GM15510 (cell line): Measurements from ENCODE around the gene CYB5RL.

ENCODE experiments used
- POLR2A ChIP-seq: IDR thresholded peaks from 3 replicates; pipeline ENCODE4 v1.6.1; 2011; ENCODE audit warnings: borderline replicate concordance; ENCODE audit not compliant: insufficient read length; ENCODE audit errors: extremely low read depth

Gene CYB5RL

GRCh38 chr1:54199765-54200518, at the start of gene CYB5RL, which contains the start of gene MRPL37:
Gene CYB5RL (minus strand): TSS chr1:54200030. CDS start chr1:54195616, 4,414 bp downstream.
Gene MRPL37 (plus strand): TSS chr1:54200167. CDS start chr1:54200244, 77 bp downstream.
- peak; percentile 82 for TF ChIP-seq POLR2A

DNA sequence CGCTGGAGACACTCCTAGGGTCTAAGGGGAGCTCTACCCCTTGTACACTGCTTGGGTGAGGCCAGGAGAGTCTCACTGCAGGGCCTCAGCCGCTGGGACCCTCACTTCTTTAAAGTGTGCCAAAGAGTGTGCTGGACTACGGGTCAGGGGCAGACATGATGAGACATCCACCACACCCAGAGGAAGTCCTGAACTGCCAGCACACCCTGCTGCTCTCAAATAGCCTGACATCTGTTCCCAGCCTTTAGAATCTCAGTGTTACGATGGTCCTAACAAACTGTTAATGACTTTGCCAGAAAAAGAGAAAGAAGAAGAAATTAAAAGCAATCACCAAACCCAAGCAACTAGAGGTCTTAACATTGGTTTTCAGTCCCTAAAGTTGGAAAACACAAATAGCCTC, 49.1 kb upstream of the CYB5RL start:
- TF ChIP-seq POLR2A = no peak

GRCh38 chr1:54247863-54248515, 48.2 kb upstream of the CYB5RL start:
- no peak for TF ChIP-seq POLR2A

- no peak for TF ChIP-seq POLR2A
These were observed 46.4 kb upstream of the CYB5RL start for GRCh38 chr1:54246116-54246721.

DNA sequence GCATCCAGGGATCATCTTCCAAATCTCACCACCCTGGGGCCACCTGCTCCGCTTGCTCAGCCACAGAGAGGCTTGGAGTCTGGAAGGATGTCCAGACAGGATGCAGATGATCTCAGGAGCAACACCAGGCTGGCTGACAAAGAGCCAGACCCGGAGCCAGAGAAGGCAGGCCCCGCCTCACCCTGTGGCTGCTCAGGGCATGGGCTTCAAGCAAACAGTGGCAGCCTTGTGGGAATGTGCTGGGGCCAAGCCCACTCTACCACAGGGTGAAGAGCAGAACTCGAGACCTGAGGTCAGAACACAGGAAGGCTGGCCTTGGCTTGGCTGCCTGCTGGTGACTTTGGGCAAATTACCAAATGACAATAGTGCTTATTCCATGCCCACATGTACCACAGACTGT, 45.7 kb upstream of the CYB5RL start:
- no peak for TF ChIP-seq POLR2A

DNA sequence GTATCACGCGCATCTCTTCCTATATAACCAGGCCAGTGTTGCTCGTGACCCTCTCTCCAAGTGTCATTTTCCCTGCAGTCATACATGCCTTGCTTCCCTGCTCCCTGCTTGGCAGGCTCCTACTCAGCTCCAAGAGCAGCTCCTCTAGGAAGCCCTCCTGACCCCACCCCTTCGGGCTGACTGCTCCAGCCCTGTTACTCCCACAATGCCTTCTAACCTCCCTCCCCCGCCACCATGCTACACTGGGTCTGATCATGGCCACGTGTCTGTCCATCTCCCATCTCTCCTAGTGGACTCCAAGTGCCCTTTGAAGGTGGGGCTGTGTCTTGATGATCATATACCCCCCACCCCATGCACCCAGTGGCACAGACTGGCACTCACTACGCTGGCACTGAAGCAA, 44.8 kb upstream of the CYB5RL start:
- no peak for TF ChIP-seq POLR2A

DNA sequence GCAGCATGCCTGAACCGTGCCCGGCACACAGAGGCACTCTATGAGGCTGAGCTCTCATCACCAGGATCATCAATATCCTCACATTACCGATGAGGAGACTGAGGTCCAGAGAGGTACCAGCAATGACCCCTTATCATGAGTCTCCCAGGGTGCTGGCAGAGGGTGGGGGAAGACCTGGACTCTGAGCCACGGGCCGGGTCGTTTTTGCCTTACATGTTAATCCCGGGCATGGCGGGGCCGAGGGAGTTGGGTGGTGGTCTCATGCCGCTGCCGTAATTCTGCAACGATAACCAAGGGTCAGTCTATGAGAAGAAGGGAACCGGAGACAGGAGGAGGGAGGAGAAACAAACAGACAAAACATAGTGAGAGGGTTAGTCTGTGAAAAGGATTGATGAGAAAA, 43.2 kb upstream of the CYB5RL start:
- no peak for TF ChIP-seq POLR2A

DNA sequence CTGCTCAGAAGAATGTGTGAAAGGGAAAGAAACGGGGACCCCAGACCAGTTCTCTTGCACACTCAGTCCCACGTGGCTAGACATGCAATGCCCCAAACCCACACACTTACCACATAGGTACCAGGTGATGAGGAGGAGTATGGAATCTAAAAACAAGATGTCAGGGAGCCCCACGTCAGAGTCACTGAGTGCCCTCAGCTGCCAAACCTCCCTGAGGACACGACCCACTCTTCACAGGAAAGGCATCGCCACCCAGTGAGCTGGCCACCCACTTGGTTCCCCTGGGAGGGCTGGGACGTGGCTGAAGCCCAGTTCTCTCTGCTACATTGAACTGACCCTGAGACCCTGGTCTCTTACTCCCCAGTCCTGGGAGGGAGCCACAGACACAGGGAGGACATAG, 41.5 kb upstream of the CYB5RL start:
- TF ChIP-seq POLR2A = no peak

DNA sequence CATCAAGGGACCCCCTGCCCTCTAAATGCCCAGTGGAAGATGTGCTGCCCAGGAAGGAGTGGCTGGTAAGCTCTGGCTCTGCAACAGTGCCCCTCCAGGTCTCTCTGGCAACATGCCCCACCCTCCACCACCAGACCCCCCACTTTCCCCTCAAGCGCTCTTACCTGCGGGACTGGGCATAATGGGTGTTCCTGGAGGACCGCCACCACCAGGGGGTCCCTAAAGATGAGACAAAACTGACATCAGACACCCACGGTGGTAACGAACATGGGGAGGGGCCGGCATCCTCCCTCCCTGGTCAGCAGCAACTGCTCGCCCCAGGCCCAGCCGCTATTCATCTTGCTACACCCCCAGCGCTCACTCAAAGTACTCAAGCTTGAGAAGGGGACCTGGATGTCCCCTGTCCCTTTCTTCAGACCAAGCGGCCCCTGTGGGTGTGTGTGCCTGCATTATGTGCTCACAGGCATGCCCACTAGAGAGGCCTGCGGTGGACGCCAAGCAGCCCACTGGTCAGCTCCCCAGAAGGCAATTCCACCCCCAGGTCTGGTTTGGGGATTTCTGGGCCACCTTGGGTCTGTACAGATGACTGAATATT, 41.0 kb upstream of the CYB5RL start:
- no peak for TF ChIP-seq POLR2A

DNA sequence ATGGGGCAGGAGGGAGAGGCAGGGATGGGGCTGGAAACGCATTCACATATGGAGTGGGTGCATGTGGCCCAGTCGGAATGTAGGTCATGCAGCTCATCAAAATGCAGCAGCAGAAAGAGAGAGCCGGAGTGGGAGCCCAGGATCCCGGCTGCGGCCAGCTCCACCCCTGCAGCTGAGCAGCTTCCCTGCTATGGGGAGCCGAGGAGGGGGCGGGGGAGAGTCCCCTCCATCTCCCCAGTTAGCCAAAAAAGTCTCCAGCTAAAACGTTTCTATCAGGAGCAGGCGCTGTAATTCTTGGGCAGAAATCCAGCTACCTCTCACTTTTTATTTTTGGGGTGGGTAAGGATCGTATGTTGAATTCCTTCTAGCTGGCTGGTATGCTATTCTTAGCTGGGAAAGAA, 39.8 kb upstream of the CYB5RL start:
- no peak for TF ChIP-seq POLR2A

GRCh38 chr1:54239035-54239383, 39.2 kb upstream of the CYB5RL start:
- no peak for TF ChIP-seq POLR2A

DNA sequence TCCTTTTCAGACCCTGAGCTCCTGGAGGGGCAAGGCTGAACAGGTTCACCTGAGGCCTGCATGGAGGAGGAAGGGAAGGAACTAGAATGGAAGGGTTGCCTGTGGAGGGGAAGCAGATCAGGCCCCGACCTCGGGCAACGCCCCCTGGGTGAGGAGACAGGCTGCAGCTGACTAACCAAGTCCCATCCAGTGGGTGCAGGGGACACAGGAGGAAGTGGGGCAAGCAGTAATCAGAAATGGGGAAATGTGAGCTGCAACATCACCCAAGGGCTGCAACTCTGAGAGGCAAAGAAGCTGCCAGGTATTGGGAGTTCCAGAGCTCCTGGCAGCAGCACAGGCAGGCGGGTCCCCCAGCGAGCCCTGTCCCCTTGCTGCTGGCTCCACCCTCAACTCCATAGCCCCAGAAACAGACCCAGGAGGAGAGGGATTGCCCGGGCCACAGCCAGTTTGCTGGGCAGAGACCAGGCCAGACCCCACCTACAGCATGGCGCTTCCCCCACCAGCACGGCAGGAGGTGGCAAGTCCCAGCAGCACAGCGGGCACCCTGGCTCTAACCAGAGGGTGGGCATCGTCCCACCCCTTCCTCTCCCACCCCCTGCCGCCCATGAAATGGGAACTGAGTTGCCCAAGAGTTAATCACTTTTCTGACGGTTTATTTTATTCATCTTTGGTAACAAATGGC, 38.7 kb upstream of the CYB5RL start:
- TF ChIP-seq POLR2A = no peak

DNA sequence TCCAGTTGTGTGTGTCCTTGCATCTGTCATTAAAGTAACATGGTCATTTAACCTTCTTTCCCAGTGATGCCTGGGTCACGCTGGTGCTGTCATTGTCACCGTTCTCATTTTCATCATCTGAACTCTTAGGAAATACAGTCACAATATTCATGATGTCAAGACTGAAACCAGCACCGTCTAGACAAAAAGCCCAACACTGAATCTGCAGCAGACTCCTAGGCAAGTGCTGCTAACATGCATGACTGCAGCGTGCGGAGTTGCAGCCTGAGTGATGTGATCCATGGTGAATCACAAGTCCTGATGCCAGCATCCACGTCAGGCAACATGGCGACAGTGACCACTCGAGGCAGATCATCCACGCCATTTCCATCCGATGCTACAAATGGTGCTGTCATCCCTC, 37.8 kb upstream of the CYB5RL start:
- TF ChIP-seq POLR2A = no peak

DNA sequence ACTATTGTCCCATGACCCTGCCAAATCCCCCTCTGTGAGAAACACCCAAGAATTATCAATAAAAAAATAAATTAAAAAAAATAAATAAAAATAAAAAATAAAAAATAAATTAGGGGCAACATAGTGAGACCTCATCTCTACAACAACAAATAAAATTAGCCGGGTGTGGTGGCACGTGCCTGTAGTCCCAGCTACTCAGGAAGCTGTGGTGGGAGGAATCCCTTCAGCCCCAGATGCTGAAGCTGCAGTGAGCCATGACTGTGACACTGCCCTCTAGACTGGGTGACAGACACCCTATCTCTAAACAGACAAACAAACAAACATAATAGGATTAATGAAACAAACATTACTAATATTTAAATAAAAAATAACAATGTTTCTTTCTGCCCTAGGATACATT, 34.5 kb upstream of the CYB5RL start:
- TF ChIP-seq POLR2A = no peak
